GM19023 (cell line): Measurements from ENCODE around the gene GALNS.

Experiments
- ATAC-seq: cut with Tn5 transposase; IDR thresholded peaks from one replicate; pipeline ENCODE4 v1.9.1; 2021; ENCODE audit warnings: mild to moderate bottlenecking, moderate library complexity; ENCODE audit not compliant: unreplicated experiment

Gene GALNS

DNA sequence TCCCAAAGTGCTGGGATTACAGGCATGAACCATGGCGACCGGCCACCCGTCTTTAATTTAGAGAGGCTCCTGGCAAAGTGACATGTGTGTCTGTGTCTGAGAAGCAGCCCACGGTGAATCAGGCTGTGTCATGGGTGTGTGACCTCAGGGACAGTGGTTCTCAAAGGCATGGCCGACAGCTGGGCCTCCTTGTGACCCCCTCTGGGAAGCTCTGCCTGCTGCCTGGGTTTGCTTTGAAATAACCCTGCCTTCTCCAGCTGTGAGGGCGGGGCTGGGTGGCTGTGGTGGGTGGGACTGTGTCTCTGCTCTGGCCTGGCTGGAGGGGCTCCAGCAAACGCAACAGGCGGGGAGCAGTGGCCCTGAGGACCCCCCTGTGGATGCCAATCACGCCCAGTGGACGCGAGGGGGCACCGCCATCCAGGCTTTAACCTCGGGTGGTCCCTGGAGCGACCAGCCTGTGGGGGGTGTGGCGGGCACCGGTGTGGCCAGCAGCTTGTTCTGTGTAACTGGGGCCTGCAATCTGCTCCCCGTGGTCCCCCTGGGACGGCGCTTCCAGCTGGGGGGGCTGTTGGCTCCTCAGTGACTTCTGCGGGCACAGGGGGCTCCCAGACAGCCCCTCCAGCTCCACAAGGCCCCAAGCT lies 36.2 kb downstream of the GALNS start:
- no peak for ATAC-seq

DNA sequence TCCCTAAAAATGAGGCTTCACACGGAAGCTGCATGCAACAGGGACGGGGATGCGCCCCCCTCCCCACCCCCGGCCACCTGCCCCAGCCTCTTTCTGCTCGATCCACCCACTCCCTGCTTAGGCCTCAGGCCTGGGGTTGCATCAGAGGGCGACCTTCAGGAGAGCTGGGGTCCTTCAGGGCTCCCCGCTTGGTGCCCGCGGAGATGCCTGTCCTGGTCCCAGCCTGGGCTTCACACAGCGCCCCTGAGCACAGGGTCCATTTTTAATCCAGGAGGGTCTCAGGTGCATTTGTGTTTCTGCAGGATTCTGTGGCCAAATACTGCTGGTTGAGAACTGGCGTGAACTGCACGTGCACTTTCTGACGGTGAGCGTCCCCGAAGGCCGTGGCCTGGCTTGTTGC lies 37.6 kb downstream of the GALNS start:
- no peak for ATAC-seq

- ATAC-seq: no peak
These were observed 38.2 kb downstream of the GALNS start for GRCh38 chr16:88818575-88818874.

- no peak for ATAC-seq
These were observed 38.8 kb downstream of the GALNS start for GRCh38 chr16:88817785-88818574.

DNA sequence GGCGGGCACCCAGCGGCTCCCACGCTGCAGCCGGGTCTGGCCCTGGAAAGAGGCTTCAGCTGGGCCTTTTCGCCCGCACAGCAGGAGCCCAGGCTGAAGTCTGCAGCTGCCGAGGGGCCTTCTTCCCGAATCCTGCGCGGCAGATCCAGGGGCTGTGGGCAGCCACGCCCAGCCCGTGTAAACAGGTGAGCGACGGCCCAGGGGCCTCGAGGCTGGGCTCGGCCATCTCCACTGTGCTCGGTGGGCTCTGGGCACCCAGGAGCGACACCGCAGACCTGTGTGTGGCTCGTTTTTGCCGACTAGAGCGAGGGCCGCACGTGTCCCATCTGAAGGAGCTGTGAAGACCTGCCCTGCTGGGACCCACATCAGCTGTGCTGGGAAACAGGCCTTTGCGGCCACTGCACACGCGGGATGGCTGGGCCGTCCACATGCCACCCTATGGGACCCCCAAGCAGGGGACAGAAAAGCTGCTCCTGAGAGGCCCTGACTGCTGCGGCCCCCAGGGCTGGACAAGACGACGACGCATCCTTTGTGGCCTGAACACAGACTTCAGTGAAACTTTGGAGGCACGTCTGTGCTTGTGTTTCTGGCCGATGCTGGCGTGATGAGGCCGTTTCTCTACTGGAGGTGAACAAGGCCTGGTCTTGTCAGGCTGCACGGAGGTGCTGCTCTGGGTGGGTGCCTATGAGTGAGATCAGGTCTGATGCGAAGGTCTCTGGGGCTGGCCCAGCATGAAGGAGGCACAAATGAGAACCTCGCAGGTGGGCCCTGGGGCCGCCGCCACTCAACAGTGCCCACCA lies 39.8 kb downstream of the GALNS start:
- no peak for ATAC-seq

- no peak for ATAC-seq
These were observed 40.7 kb downstream of the GALNS start for GRCh38 chr16:88815901-88816589.

GRCh38 chr16:88815227-88815626 lies 41.5 kb downstream of the GALNS start:
- no peak for ATAC-seq

GRCh38 chr16:88814144-88814502 lies 42.6 kb downstream of the GALNS start:
- no peak for ATAC-seq

GRCh38 chr16:88813269-88814143 lies 43.2 kb downstream of the GALNS start:
- no peak for ATAC-seq

- ATAC-seq: no peak
These were observed 44.1 kb downstream of the GALNS start for GRCh38 chr16:88812513-88813268.

- ATAC-seq: peak; percentile 78
These were observed 44.8 kb downstream of the GALNS start, which contains the start of gene APRT for GRCh38 chr16:88811769-88812512. Gene APRT (minus strand): TSS chr16:88811928. CDS start chr16:88811899, 29 bp downstream.

GRCh38 chr16:88810912-88811768 lies 45.6 kb downstream of the GALNS start:
- peak; percentile 49 for ATAC-seq

- no peak for ATAC-seq
These were observed 46.4 kb downstream of the GALNS start for GRCh38 chr16:88810166-88810911.

DNA sequence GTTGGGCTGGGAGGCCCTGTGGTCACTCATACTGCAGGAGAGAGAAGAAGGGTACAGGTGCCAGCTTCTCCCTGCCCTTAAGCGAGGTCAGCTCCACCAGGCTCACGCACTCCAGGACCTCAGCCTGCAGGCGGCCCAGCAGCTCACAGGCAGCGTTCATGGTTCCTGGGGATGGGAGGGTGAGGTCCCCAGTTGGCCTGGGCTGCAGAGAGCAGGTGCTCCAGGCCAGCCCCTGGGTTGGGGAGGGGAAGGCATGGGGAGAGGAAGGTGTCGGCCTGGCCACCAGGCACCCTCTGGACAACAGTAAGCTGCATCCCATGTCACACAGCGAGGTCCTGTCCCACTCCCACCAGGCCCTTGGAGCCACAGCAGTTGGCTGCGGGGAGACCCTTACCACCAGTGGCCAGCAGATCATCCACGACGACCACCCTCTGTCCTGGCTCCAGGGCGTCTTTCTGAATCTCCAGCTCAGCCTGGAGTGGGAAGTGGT lies 47.0 kb downstream of the GALNS start:
- ATAC-seq: no peak

GRCh38 chr16:88809068-88809675 lies 47.6 kb downstream of the GALNS start:
- no peak for ATAC-seq

DNA sequence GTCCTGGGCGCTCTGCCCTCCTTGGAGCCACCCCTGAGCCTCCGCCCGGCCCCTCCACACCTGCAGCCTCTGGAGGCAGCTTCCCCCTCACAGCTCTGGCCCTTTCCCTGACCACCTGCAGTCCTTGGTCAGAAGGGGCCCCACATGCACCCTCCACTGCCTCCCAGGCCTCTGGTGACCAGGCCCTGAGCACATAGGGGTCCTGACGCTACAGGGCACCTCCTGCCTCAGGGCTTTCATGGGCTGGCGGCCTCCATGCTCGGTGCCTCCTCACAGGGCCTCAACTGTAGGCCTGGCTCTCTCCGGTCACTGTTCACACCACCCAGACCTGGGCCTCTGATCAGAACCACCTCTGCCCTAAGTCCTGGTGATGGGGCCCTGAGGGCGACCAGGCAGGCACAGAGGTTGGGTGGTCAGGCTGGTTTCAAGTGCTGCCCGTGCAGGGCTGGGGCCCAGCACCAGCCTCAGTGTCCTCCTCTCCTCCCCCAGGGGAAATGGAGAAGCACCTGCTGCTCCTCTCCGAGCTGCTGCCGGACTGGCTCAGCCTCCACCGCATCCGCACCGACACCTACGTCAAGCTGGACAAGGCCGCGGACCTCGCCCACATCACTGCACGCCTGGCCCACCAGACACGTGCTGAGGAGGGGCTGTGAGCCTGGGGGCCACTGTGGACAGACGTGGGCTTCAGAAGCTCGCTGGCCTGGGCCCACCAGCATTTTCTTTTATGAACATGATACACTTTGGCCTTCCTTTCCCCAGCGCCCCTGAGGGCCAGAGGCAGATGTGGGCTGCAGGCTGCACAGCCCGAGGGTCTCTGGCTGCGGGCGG lies 48.9 kb downstream of the GALNS start:
- ATAC-seq: no peak
